Measurements from ENCODE around the gene CPXM1. TPM values are rescaled to one million over a fixed set of nuclear protein-coding genes. Genes with fewer than 3 reads are reported as not detected.

The CPXM1 gene
- total and polyA plus RNA-seq, 7 donors, result 0.27 to 1.3 (median 0.44) TPM

GRCh38 chr20:2761885-2762284, 38.5 kb downstream of the CPXM1 start:
- WGBS, 3 donors, result 69 to 77% (median 70%) methylated on average over 4 of the region's 4 CpGs
- H3K36me3 ChIP-seq (ENCODE audit: insufficient read depth in 1 of 2, low read depth in 1 of 2), result no peaks in the 10 kb centered on the region
- no peaks in the 10 kb centered on the region for H3K9me3 ChIP-seq
- no peaks in the 10 kb centered on the region for H3K4me1 ChIP-seq
- H3K27ac ChIP-seq, result no peak overlapping the region
- no peak for DNase-seq
- intact Hi-C loops (cut with DNase I), result no loop called here
- H3K4me3 ChIP-seq, result no peak overlapping the region
- peaks cover 3 to 43% (median 4%) of the 10 kb centered on the region in 3 donors for H3K27me3 ChIP-seq (ENCODE audit: insufficient read depth in 3 of 3, low read length in 2 of 3)
- TF ChIP-seq CTCF (IDR thresholded peaks at IDR 0.05), result no peak
- ATAC-seq, result no peak

GRCh38 chr20:2760952-2761305, 39.5 kb downstream of the CPXM1 start:
- no peak for TF ChIP-seq CTCF (IDR thresholded peaks at IDR 0.05)
- ATAC-seq, result no peak
- H3K9me3 ChIP-seq, result no peaks in the 10 kb centered on the region
- no peaks in the 10 kb centered on the region for H3K4me1 ChIP-seq
- DNase-seq, result no peak
- no peaks in the 10 kb centered on the region for H3K36me3 ChIP-seq (ENCODE audit: insufficient read depth in 1 of 2, low read depth in 1 of 2)
- intact Hi-C loops (cut with DNase I), result no loop called here
- H3K27ac ChIP-seq, result no peak overlapping the region
- H3K27me3 ChIP-seq (ENCODE audit: insufficient read depth in 3 of 3, low read length in 2 of 3), result peaks cover 3 to 44% (median 4%) of the 10 kb centered on the region in 3 donors
- H3K4me3 ChIP-seq, result no peak overlapping the region
- WGBS, 3 donors, result 87 to 97% (median 91%) methylated on average over 2 of the region's 2 CpGs

- DNase-seq (no peak), ATAC-seq (no peak)
- intact Hi-C loops (cut with DNase I), result no loop called here
Observed at GRCh38 chr20:2760297-2760951, 40.0 kb downstream of the CPXM1 start.

GRCh38 chr20:2759603-2760296, 40.7 kb downstream of the CPXM1 start:
- Histone ChIP-seq H3K27me3 (ENCODE audit: insufficient read depth in 3 of 3, low read length in 2 of 3) (peaks cover 3 to 49% (median 6%) of the 10 kb centered on the region in 3 donors), H3K4me3 (no peak overlapping the region), H3K4me1 (no peaks in the 10 kb centered on the region), H3K36me3 (ENCODE audit: insufficient read depth in 1 of 2, low read depth in 1 of 2) (no peaks in the 10 kb centered on the region), H3K27ac (no peak overlapping the region), H3K9me3 (no peaks in the 10 kb centered on the region)
- TF ChIP-seq CTCF (IDR thresholded peaks at IDR 0.05), result no peak
- 45 to 53% (median 49%) methylated on average over 16 to 19 of the region's 19 CpGs for WGBS, 3 donors
- ATAC-seq (no peak), DNase-seq (no peak)
- intact Hi-C loops (cut with DNase I), result loop anchor here in 1 of 2 donors (10.0 kb wide), 2 partner anchors 95 to 245 kb away; no protein-coding TSS in a partner anchor

More at GRCh38 chr20:2760297-2760951, 40.0 kb downstream of the CPXM1 start:
- no peak for TF ChIP-seq CTCF (IDR thresholded peaks at IDR 0.05)
- Histone ChIP-seq H3K36me3 (ENCODE audit: insufficient read depth in 1 of 2, low read depth in 1 of 2) (no peaks in the 10 kb centered on the region), H3K27me3 (ENCODE audit: insufficient read depth in 3 of 3, low read length in 2 of 3) (peaks cover 3 to 46% (median 4%) of the 10 kb centered on the region in 3 donors), H3K27ac (no peak overlapping the region), H3K4me1 (no peaks in the 10 kb centered on the region), H3K9me3 (no peaks in the 10 kb centered on the region), H3K4me3 (no peak overlapping the region)
- WGBS, 3 donors, result 82 to 88% (median 85%) methylated on average over 7 of the region's 7 CpGs
